AG08395 (cell line): ENCODE results near the gene HILPDA.
A peak's percentile ranks its signal among the peaks of the same experiment; 100 is the strongest.
"Not testable (repeated sequence)": the region's sequence is repeated elsewhere in the genome, so short reads cannot be mapped to it uniquely, and the experiment has no call there.

ENCODE experiments used
- DNase-seq: peaks from one replicate; pipeline ENCODE4 v3.0.0; 2012; ENCODE audit warnings: mixed read lengths, low spot score

The HILPDA gene

DNA sequence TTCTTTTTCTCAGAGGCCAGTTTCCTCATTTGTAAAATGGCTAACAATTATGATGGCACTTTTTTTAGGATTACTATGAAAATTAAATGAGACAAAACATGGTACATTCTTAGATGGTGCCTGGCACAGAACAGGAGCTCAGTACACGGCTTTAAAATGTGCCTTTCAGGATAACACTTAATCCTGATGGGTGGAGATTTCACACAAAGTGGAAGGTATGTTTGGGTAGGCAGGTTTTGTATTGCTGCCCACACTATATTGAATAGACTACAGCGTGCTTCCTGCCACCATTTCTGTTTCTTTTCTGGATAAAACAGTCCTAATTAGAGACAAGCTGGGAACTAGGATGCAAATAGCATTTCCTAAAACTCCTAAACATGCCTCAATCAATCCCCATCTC, 23.9 kb upstream of the HILPDA start:
- DNase-seq = no peak

DNA sequence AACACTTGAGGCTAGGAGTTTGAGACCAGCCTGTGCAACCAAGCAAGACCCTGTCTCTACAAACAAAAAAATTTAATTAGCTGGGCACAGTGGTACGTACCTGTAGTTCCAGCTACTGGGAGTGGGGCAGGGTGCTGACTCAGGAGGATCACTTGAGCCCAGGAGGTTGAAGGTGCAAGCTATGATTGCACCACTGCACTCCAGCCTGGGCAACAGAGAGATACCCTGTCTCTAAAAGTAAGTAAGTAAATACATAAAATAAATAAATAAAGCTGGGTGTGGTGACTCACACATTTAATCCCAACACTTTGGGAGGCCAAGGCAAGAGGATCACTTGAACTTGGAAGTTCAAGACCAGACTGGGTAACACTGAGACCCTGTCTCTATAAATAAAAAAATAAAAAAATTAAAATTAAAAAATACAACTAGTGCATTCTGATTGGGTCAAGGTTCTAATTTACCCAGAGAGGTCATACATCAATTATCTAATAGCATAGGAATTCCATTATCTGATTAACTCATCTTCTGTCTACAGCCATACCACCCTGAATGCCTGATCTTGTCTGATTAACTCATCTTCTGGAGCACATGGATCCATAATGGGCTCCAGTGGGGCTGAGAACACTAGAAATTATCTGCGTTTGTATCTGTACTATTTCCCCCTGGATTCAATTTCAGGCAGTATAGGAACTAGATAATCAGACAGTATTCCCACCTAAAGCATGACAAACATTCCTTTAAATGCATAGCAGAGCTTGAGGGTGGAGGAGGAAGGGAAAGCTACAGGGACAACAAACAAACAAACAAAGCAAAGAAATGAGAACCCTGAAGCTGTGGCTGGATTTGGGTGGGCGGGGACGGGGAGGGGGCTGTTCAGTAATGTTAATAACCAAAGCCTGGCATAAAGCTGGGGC, 21.0 kb upstream of the HILPDA start:
- DNase-seq = no peak

DNA sequence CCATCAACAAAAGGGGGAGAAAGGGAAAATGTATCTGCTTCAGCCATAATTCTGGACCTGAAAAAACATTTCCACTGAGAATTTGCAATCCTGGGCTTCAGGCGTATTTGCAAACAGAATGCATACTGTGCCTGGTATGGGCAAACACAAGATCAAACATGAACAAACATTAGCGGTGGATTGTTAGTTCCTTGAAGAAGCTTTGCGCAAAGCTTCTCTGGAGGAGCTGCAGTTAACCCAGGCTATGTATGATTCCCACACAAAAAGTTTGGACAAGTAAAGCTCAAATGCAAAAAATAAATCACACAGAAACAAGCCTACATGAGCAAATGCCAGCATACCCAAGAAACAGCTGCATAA, 20.4 kb upstream of the HILPDA start:
- DNase-seq = no peak

DNA sequence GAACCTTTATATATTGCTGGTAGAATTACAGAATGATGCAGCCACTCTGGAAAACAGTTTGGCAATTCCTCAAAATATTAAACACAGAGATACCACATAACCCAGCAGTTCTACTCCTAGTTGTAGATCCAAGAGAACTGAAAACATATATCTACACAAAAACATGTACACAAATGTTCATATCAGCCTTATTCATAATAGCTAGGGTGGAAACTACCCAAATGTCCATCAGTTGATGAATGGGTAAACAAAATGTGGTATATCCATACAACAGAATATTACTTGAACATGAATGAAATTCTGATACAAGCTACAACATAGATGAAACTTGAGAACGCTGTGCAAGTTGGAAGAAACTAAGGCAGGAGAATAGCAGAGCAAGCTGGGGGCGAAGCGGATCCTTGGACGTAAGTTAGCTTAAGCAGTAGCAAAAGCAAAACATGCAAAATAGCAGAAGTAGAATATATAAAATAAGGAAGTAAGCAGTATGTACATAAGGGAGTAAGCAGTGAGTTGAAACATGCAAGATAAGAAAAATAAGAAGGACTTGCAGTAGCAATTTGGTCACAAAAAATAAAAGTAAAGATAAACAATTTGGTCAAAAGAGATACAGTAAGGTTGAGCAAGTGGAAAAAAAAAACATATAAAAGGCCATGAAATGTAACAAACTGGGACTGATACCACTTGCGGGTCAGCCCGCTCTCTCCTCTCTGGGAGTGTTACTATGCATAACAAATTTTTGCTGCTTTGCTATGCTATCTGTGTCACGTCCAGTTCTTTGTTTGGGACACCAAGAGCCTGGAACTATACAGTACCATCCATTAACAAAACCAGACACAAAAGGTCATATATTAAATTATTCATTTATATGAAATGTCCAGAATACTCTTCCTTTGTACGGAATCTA, 18.0 kb upstream of the HILPDA start:
- no peak for DNase-seq

DNA sequence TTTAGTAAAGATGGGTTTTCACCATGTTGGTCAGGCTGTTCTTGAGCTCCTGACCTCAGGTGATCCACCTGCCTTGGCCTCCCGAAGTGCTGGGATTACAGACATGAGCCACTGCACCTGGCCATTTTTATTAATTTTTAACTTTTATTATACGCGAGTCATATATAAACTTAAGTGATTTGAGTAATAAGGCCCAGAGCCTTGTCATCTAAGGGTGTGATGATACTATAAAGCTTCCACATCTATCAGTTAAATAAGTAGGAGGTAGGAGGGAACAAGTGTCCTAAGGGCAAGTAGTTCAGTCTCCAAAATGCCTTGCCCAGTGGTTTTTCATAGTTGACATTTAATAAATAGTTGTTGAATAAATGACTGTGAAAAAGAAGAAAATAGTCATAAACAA, 13.3 kb upstream of the HILPDA start:
- DNase-seq = no peak

DNA sequence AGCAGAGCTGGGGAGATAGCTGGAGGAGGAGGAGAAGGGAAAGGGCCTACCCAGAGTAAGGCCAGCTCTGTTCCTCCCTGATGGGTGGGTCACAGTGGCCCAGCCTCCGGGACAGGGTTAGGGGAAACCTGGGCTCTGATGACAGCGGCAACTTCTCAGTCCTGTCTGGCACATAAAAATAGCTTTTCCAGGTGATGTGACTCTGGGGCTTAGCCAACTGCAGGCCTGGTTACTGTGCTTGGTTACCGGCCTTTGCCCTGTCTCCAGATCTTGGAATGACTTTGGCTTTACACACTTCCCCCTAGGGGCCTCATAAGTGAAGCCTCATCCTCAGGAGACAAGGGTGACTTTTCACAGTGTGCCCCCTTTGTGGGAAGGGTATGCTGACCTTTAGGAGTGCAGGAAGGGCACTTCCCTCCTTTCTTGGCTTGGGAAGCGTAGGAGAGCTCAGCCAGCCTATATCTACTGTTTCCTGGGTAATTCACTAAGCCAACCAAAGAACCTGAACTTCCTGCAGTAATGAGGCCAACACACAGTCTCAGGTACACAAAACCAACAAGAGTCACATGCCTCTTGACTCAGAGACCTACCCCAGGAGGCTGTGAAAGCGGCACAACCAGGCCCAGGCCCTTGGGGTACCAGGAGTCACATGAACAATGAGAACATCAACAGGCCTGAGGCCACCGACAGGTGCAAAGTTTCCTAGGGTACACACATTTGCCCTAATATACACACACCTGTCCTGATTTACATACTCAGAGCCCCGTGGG, 11.7 kb upstream of the HILPDA start:
- no peak for DNase-seq

DNA sequence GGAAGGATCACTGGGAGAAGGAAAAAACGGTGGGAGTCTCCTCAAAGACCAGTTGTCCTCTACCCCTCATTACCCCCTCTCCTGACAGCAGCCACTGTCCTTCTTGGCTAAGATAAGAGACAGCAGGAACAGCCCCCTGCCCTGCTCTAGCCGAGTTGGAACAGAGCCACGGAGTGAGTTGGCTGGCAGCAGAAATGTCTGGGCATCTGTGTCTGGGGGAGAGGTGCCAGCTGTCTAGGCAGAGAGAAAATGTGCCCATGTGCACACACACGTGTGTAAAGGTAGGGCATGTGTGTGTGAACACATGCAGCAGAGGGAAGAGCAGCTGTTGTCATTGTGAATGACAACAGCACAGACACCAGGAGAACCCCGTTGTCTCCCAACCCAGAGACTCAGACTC, 9.4 kb upstream of the HILPDA start:
- no peak for DNase-seq

DNA sequence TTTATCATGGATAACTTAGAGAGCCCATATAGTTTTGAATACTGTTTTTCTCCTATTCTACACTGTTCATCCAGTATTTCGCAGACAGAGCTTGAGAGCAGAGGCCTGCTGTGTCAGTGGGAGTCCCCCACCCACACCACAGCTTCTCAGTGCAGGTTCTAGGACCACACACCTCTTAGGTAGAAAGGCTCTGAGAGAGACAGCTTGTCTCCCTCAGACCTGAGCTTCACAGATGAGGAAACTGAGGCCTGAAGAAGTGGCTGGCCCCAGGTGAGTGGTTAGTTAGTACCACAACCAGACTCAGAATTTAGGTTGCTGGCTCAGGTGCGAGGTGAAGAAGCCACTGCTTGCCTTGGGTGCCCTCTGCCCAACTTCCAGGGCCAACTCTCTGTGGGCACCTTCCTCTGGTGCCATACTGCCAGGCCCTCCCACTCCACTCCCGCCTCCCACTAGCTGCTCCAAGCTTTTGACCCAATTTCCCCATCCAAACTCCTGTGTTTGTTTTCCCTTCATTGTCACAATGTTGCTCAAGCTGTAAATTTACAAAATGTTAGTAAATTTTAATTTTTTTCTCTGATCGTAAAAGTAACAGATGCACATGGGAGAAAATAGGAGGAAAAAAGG, 7.6 kb upstream of the HILPDA start:
- DNase-seq = no peak

DNA sequence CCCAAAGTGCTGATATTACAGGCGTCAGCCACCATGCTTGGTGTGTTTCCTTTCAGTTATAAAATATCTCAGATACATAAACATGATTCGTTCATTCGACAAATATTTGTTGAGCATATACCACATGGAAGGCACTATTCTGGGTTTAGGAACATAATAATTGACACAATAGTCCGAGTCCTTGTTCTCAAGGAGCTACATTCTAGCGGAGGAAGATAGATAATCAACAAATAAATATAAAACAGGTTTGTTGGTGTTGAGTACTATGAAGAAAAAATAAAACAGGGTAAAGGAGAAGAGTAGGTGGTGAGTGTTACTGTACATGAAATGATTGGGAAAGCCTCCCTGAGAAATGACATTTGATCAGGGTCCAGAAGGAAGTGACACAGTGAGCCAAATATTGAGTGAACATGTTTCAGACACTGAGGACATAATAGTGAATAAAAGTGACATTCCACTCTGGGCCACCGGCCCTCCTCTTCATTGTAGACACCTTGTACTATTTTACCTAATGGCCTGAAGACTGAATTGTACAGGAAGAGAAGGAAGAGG, 6.9 kb upstream of the HILPDA start:
- DNase-seq = no peak

DNA sequence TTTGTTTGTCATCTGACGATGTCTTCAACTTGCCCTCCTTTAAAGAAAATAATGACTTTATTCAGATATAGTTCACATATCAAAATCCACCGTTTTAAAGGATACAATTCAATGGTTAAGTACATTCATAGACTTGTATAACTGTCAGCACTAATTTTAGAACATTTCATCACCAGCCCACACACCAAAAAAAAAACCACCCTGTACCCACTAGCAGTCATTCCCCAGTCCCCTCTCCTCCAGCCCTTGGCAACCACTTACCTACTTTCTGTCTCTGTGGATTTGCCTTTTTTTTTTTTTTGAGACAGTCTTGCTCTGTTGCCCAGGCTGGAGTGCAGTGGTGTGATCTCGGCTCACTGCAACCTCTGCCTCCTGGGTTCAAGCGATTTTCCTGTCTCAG, 5.3 kb upstream of the HILPDA start:
- no peak for DNase-seq

DNA sequence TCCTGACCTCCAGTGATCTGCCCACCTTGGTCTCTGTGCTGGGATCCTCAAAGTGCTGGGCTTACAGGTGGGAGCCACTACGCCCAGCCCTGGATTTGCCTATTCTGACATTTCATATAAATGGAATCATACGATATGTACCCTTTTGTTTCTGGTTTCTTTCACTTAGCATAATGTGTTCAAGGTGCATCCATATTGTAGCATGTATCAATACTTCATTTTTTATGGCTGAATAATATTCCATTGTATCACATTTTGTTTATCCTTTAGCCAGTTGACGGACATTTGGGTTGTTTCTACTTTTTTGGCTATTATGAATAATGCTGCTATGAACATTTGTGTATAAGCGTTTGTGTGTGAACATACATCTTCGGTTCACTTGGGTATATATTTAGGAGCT, 4.8 kb upstream of the HILPDA start:
- no peak for DNase-seq

DNA sequence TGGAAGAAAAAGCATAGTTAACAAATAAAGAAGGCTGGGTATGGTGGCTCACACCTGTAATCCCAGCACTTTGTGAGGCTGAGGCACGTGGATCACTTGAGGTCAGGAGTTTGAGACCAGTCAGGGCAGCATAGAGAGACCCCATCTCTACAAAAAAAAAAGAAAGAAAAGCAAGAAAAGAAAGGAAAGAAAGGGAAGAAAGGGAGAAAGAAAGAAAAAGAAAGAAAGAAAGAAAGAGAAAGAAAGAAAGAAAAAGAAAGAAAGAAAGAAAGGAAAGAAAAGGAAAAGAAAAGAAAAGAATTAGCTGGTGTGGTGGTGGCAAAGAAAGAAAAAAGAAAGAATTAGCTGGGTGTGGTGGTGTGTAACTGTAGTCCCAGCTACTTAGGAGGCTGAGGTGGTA, 3.1 kb upstream of the HILPDA start:
- DNase-seq = no peak

DNA sequence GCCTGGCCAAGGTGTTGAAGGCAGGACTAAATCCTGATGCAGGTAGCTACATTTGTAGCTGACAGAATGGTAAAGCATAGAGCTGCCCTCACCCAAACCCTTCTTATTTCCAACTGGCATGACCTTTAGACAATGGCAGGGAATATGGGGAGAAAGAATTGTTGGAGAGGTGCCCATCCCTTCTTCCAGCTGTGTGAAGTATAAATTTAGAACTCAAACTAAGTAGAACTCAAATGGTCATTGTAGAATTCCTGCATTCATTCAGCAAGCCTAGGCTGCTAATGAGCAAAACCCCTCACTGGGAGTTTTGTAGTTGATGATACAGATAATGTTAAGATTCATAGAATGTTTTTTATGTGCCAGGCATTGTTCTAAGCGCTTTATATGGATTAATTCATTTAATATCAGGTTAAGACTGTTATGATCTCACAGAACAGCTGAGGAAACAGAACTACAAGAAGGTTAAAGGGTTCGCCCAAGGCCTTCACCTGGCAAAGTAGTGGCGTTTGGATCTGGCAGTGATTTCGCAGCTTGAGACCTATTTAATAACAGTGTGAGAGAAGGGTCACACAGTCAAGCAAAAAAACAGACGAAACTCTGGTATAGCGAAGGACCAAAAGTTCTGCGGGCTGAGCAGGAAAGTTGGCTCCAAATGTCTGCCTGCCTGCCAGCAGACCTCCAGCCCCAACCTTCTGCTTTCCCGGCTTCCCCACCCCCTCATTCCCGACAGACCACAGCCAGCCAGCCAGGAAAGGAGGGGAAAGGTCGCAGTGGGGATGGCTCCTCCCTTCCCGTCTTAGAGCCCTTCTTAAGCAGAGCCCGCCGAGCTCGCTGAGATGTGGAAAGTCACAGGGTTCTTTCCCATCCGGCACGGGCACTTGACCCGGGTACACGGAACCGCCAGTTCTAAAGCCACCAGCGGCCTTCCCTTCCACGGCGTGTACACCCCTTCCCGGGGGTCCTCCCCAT, 1.6 kb upstream of the HILPDA start:
- peak; percentile 64 for DNase-seq

DNA sequence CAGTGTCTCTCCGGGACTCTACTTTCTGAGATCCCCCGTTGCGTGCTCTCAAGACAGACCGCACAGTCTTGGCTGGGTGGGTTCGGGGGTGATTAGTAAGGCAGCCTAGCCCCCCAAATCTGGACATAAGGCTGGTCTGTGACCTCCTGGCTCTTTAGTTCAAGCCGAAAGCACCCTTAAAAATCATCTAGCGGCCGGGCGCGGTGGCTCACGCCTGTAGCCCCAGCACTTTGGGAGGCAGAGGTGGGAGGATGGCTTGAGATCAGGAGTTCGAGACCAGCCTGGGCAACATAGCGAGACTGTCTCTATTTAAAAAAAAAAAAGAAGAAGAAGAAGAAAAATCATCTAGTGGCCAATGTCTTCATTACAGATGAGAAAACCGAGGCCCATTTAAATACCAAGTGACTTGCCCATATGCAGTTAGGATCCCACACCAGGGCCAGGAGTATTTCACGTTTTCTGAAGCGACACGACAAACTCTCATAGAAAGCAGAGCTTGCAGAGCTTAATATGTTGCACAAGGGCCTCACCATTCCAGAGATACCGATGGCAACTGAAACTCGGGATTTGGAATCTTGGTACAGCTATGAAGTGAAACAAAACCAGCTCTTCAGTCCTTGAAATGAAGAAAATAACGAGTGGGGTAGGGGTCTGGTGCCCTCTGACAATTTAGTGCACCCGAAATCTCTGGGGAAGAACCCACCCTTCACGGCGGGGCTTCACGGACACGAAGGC, 703 bp upstream of the HILPDA start:
- peak; percentile 28 for DNase-seq

DNA sequence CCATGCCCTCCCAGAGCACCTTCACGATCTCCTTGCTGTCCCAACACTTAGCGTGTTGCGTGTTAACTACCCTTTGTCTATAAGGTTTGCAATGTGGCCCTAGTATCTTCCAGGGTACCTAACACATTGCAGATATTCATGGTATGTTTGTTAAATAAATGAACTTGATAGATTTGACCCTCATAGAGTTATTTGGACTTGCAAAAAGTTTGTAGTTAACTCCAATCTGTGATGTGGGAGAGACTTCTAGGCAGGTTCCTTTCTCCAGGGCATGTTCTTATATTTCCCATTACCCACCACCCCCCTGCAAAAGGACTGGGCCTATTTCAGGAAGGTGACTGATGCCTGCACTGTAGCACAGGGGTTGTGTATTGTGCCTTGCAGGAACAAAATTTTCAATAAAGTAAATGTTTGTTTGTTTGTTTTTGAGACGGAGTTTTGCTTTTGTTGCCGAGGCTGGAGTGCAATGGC, 612 bp downstream of the HILPDA start:
- DNase-seq = no peak

DNA sequence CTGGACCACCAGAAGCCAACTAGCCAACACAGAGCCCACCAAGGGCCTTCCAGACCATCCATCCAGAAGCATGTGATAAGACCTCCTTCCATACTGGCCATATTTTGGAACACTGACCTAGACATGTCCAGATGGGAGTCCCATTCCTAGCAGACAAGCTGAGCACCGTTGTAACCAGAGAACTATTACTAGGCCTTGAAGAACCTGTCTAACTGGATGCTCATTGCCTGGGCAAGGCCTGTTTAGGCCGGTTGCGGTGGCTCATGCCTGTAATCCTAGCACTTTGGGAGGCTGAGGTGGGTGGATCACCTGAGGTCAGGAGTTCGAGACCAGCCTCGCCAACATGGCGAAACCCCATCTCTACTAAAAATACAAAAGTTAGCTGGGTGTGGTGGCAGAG, 1.7 kb downstream of the HILPDA start:
- not testable (repeated sequence) for DNase-seq

DNA sequence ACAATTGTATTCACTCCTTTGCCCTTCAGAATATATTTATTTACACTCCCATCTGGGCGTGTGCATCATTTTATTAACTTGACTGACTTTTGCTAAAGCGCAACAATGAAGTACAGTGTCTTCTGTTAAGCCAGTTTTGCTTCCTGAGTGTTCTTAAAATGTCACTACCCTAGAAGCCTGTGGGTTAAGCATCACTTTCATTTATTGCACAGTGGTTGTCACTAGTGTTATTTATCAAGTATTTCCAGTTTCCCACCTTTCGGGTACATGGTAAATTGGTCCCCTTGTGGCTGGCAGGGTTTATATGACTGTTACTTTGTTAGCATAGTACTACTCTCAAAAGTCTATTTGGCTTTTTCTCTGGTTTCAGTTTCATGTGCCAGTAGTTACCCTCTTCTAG, 3.3 kb downstream of the HILPDA start:
- no peak for DNase-seq

DNA sequence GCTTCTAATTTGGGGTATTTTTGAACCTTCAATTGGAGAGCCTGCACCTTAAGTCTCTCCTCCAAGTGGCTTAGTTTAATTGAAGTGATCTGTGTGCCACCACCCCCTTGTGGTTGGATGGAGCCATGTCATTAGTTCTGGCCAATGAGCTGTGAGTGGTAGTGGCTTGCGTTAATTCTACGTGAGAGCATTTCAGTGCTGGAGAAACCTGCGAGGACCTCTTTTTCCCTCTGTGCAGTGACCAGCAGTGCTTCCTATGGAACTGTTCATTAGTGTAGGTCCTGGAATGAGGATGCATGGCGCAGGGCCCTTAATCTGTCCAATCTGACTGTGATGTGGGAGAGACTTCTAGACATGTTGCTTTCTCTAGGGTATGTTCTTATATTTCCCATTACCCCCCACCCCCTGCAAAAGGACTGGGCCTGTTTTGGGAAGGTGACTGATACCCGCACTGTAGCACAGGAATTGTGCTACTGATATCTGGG, 3.8 kb downstream of the HILPDA start:
- peak; percentile 65 for DNase-seq

DNA sequence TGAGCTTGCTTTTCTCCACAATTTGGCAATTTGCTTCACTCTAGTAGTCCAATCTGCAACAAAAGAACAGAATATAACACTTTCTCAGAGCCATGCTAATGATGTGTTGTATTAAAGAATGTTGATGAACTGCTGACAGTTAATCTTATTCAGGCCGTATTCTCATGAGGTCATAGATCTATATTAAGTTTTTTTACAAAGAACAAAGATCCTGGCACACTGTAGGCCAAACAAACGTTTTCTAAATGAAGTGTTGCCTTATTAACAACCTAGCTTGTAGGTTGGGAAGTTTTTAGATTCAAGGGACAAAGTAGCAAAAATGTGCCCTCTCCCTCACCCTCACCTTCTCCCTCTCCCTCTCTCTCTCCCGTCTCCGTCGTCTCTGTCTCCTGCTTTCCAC, 6.8 kb downstream of the HILPDA start:
- no peak for DNase-seq
